ENCODE data around the gene ADAMTS9. TPM values are rescaled to one million over a fixed set of nuclear protein-coding genes. Genes with fewer than 3 reads are reported as not detected.
"Not testable (repeated sequence)": the region's sequence is repeated elsewhere in the genome, so short reads cannot be mapped to it uniquely, and the experiment has no call there.

Gene ADAMTS9
- total RNA-seq, 1 donor from 2014 or later: 123 TPM

DNA sequence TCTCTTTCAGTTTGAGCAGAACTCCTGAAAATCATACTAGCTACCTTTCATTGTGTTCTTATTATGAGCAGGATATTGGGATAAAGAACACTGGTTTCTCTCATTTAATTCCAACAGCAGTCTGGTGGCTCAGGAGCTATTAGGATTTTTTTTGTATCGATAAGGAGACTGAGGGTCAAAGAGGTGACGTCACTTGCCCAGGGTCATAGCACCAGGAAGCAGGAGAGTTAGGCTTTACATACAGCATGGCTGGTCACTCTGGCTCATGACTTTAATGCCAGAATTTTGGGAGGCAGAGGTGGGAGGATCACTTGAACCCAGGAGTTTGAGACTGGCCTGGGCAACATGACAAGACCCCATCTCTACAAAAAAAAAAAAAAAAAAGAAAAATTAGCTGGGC is 113.6 kb downstream of the ADAMTS9 start:
- DNase-seq (ENCODE audit: low read depth): no peak

DNA sequence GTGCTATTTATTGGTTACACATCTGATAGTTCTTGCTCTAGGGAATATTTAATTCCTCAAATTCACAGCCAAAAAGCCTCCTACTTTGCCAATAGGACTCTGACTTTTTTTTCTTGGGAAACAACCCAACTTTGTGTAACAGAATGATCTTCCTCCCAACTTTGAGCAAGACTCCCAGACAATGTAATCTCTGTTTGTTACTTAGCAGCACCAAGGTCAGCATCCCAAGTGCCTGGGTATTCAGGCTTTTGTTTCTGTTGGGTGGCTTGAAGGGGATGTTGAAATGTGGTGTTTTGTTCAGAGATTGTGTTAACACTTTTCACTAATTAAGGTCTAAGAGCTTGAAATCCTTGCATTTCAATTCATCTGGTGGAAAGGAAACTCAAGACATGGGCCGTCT is 115.8 kb downstream of the ADAMTS9 start:
- no peak for DNase-seq (ENCODE audit: low read depth)

DNA sequence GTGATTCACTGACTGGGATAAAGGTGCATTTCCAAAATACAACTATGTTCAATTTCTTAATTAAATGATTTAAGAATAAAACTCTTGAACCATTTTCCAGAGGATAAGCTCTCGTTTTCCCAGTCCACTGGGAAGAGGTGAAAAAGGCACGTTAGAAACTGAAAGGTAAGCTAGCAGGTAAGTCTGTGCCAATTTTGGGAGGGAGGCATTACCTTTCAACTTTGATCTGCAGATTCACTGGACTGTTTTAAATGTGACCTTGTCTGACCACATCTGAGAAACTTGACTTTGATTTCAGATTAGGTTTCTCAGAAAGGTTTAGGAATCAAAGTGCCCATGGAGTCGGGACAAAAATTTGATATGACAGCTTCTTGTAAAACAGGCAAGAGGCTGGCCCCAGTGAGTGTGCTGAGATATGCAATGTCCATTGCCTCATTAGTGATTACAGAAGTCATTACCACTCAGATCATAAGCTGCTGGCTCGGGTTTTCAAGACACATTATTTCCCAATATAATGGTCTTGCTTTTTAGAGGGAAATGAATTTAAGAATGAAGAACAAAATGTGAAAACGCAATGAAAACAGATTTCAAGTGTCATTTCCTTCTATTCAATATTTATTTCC is 118.8 kb downstream of the ADAMTS9 start:
- no peak for DNase-seq (ENCODE audit: low read depth)

DNA sequence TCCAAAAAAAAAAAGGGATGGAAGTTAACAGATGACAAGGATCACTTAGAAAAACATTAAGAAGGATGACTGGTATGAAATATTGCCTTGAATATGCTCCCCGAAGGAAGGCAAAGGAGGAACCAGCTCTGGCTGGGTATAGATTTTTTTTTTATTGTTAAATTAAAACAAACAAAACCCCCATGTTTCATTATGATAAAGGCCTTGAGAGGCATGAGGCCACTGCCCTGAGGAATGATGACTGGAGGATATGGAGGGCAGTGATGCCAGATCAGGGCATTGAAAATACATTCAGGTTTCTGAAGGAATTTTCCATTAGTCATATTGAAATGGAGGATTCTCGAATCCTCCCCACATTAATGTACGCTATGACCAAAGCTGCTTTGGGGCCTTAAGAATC is 120.9 kb downstream of the ADAMTS9 start:
- no peak for DNase-seq (ENCODE audit: low read depth)

DNA sequence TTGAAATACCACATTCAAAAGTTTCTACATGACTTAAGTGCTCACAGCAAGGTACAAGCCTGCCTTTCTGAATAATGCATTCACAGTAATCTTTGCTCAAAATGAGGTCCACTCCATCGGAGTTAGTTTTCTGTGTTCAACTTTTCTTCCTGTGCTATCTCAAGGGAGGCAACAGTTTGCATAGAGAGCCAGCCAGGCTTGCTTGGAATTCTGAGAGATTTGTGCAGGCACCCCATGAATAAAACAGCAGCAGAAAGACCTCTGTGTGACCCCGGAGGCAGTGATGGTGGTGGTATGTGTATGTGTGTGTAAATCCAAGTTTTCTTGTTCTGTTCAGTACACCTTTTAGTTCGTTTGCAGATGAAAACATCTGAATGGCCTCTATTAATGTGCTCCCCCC is 124.0 kb downstream of the ADAMTS9 start:
- DNase-seq (ENCODE audit: low read depth): no peak

DNA sequence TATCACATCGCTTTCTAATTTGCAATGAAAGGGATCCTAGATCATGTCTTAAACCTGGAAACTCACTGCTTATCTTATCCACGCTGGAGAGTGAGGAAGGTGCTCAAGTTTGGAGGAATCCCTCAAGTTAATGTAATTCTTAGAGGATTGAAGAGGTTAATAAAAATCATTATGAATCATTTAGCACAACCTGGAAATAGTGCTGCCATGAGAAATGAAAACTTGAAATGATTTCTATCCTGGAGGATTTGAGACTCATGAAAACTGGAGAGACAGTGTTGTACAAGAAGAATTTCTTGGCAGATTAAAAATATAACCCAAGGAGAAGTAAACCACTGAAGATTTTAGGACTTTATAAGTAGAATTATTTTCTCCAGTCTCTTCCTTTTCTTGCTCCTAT is 125.9 kb downstream of the ADAMTS9 start:
- no peak for DNase-seq (ENCODE audit: low read depth)

DNA sequence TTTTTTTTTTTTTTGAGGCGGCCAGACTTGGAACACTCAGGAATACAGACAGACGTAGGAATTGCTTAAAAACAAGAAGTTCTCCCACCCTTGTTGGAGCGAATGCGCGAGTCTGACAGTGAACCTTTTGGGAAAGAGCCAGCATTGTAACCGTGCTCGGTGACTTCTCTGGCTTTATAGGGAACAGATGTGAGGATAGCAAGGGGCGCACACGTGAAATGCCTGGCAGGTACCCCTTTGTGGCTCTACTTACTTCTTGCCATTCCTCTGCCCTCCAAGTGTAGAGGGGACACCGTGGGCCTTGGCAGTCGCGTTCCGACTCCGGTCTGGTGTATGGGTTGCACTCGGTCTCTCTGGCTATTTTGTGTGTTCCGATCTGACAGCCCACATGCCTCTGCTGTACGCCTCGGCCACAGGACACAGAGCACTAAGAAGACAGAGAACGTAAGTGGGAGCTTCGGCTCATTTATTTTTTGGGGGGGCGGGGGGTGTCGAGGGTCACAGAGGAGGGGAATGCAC is 126.4 kb downstream of the ADAMTS9 start:
- DNase-seq (ENCODE audit: low read depth): no peak

DNA sequence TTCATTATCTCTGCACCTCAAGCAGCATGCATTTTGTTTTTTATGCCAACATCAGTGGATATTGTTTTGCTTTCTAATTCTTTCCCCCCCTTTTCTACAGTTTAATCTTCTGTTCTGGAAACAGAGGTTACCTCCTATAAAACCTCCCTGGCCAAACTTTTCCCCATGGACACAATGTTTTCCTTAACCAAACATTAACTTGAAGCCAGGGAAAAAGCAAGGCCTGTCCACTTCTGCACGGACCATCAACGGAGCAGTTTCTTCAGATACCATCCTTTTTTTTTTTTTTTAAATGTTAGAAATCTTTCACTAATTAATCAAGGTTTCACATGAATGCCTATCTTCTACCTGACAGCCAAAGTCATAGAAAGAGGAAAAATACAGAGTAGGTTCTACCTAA is 127.0 kb downstream of the ADAMTS9 start:
- DNase-seq (ENCODE audit: low read depth): peak; percentile 51

DNA sequence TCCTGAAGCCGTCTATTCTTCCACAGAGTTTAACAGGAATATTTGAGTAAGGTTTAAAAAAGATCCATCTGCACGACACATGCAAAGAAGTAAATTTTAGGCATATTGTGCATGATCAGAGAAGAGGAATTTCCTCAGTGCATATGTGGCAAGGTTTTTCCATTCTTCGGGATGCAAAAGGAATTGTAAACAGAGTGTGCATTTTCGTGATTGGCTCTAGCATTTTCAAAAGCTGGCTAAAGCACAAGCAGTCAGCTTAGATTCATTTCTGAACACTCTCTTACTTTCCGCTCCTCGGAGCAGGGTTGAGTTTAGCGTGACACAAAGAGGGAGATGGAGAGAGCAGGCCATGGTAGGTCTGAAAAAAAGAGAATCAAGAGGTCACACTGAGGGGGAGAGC is 128.2 kb downstream of the ADAMTS9 start:
- DNase-seq (ENCODE audit: low read depth): no peak

DNA sequence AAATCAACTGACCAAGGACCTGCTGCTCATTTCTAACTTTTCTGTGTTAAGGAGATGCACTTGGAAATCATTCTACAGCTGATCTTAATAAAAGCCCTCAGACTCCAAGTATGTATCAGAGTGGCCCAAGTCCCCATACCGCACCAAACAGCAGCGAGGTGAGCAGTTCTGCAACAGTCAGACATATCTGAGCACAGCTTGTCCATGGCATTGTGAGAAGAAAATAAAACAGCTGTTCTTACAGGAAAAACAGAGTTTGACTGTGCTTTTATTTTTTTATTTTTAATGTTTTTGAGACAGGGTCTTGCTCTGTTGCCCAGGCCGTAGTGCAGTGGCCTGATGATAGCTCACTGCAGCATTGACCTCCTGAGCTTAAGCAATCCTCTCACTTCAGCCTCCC is 131.8 kb downstream of the ADAMTS9 start:
- DNase-seq (ENCODE audit: low read depth): no peak

DNA sequence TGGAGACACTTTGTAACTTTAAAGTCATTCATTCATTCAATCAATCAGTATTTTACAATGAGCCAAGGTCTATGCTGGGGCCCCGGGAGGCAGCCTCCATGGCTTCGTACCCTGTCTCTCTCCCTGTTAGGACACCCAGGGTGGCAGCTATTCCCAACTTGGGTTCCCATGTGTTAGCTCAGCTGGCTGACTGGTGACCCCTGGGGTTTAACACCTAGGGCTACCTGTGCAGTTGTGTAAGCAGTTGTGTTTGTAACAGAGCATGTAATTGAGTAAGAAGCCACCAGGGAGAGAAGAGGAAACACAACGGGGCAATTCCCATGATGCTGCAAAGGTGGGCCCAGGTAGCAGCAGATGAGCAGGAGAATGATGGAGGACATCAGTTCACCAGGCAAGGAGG is 132.4 kb downstream of the ADAMTS9 start:
- no peak for DNase-seq (ENCODE audit: low read depth)

DNA sequence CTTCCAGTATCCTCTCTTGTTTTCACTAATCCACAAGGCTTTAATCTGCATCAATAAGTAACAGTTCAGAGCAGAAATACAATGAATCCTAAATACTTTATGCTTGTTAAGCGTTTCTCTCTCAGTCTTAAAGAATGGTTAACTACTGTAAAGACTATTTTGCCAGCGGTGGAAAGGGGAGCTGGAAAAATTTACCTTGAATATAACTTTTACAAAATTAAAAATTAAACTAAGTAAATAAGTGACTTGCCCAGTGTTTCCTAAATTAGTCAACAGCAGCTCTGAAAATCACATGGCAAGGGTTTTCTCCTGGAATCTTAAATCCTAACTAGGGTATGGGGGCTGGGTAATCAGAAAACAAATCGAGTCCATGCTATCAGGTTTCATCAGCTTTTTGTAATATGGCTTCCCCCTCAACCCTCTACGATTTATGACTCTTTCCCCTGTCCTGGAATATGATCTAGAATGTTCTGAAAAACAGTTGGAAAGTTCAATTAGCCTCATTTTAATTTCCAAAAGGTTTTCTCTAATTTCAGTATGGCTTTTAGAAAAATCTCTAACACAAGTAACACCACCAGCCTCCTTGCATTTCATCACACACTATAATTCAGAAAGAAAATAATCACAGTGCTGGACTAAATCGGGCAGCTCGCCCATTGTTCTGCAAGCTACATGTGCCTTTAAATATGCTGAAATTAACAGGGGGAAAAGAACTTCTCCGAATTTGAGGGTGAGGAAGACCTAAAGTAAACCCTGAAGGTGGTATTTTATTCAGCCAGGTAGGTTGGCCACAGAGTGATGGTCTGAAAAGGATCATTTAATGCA is 133.5 kb downstream of the ADAMTS9 start:
- peak; percentile 96 for DNase-seq (ENCODE audit: low read depth)

DNA sequence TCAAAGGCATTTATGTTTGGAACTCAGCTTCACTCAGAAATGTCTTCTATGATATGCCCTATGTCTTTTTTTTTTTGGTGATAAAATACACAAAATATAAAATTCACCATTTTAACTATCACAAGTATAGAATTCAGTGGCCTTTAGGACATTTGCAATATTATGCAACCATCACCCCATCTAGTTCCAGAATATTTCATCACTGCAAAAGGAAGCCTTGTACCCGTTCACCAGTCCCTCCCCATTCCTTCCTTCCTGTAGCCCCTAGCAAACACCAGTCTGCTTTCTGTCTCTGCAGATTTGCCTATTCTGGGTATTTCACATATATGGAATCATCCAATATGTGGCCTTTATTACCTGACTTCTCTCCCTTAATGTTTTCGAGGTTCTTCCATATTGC is 134.8 kb downstream of the ADAMTS9 start:
- no peak for DNase-seq (ENCODE audit: low read depth)

DNA sequence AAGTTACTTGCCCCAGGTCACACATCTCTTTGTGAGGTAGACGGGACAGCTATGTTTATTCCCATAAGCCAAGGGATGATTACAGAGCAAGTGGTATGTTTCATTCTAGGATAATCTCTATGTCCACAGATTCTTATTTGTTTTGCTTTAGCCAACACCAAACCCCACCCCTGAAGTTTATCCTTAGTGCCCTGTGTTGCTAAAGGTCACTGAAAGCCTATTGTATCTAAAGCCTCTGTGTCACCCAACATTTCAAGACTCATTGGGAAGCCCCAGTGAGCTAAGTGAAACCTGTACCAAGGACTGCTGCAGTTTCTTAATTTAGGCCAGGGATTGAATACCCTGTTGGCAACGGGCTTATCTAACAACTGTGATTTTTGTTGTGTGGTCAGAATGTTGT is 135.6 kb downstream of the ADAMTS9 start:
- no peak for DNase-seq (ENCODE audit: low read depth)

DNA sequence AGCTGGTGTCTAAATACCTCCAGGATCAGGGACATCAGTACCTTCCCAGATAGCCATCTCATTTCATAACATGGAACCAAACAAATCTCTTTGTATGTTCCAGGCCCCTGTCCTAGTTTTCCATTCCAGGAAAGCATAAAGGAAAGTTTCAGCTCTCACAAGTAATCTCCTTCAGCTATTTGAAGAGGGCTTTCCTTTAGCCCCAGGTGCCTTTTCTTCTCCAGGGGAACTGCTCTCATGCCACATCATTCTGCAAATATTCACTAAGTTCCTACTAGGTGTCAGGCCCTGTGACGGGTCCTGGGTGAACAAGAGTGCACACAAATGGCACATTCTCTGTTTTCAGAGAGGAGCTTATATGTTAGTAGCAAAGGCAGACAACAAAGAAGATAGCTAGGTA is 136.1 kb downstream of the ADAMTS9 start:
- DNase-seq (ENCODE audit: low read depth): peak; percentile 41

DNA sequence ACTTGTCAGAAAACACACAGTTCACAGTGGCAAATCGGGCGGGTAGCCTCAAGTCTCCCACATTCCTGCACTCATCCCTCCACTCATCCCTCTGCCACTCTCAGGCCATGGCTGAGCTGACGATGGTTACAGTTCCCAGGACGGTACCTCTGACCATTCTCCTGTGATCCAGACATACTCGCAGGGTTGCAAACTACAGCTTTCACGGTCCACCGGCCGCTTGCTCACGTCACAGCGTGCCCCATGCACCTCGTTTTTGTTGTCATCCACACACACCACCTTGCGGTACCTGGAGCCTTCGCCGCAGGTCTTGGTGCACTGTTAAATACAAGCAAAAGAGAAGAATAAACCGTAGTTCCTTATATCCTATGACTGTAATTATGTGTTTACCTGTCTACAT is 137.1 kb downstream of the ADAMTS9 start:
- no peak for DNase-seq (ENCODE audit: low read depth)

DNA sequence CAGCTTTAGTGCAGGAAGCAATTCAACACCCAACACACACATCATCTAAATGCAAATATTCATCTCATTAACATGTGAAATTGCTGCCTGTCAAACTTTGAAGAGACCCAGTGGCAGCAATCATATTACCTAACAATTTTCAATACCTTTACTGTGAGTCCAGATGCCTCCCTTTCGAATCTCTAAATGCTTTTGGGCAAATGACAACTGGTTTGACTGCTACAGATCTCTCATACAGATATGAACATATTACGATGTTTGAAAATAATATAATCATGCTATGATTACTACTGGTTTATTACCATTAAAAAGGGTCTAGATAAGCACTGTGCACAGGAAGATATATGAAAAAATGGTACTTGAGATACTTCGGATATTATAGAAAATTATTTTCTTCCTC is 137.9 kb downstream of the ADAMTS9 start:
- DNase-seq (ENCODE audit: low read depth): no peak

DNA sequence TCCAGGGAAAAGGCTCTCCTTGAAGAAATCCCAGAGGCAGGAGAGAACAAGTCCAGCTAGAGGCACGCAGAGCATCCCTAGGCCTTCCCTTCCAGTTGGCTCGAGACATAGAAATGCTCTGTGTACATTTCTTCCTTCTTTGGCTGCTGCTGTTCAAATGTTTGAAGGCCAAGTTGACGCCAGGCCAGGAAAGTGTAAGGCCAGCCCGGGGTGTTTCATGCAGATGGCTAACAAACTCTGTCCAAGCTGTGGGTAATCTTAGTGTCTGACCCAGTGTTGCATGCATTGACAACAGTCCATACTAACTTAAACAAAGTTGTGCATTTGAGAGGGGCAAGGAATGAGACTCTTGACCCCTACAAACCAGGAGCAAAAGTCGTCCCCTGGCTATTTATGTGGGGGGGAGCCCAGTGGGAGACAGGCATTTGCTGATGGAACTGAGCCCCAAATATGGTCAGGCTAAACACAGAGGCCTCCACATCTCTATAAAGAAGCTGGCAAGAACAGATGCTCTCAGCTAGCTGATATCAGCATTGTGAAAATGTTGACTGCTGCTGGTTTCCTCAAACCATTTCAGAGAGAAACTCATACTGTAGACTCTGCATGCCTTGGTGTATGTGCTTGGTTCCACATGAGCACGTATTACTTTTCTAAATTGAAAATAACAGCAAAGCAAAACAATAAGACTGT is 139.5 kb downstream of the ADAMTS9 start:
- no peak for DNase-seq (ENCODE audit: low read depth)

DNA sequence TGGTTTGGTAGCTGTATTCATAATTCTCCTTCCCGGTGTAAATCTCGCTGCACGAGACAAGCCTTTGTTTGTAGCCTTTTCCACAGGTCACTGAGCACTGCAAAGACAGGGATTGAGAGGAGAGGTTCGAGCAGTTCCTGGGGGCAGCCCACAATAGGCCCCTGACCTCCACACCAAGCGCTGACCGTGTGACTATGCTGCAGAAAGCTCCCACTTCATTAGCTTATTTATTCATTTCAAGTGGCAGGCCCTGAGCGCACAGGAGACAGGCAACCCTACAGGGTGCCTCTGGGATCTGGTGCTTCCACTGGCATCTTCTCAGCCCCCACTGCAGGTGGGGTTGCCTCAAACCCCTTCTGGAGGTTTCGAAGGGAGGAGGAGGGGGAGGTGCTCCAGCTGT is 140.9 kb downstream of the ADAMTS9 start:
- no peak for DNase-seq (ENCODE audit: low read depth)

DNA sequence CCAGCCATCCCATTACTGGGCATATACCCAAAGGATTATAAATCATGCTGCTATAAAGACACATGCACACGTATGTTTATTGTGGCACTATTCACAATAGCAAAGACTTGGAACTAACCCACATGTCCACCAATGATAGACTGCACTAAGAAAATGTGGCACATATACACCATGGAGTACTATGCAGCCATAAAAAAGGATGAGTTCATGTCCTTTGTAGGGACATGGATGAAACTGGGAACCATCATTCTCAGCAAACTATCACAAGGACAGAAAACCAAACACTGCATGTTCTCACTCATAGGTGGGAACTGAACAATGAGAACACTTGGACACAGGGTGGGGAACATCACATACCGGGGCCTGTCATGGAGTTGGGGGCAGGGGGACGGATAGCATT is 142.6 kb downstream of the ADAMTS9 start:
- not testable (repeated sequence) for DNase-seq (ENCODE audit: low read depth)

DNA sequence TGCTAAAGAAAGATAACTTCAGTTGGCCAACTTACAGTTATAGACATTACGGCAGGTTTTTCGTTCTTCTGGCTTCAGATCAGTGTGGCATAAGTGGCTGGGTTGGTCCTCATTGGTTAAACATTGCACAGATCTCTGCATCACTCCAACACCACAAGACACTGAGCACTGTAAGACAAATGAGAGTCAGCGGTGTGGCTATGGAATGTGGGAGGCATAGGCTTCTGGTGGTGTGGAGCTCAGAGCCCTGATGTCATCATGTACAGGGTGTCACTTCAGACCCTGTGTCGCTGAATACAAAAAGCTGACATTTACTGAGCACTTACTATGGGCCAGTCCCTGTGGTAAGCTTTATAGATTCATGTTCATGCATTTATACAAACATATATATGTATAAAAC is 146.0 kb downstream of the ADAMTS9 start:
- DNase-seq (ENCODE audit: low read depth): no peak

DNA sequence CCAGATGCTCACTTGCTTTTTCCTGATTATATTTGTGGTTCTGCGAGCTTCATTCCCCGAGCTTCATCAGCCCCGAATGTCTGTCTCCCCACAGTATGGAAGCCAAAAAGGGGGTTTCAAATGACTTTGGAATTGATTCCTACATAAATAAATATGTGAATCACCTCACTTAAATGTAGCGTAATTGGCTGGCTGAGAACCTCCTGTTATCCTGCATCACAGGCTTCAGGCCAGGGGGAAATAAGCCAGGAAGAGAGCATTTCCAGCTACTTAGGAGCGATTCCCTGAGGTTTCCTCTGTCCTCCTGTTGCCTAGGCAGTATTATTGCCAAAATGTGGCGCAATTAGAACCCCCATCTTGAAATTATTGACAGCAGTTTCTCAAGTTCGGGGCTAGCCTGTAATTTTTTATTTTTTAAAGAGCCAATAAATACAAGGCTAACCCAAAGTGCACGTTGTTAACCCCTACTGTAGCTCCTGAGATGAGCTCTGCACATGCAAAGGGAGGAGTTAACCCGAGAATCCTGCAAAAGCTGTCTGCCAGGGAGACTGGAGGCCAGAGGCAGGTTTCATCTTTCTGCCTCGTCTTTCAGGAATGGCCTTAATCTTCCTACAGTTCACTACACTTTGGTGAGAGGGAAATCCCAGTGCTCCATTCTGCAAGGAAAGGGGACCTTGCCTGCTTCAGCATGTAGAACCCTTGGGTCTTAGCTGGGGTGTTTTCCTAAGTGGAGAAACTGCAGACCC is 148.2 kb downstream of the ADAMTS9 start:
- DNase-seq (ENCODE audit: low read depth): no peak
